Naive thymus-derived CD4-positive, alpha-beta T cell (primary cell): ENCODE results near the gene SMIM5. TPM values are rescaled to one million over a fixed set of nuclear protein-coding genes. Genes with fewer than 3 reads are reported as not detected.

Experiments used
- ATAC-seq: fragments of 150-1000 bp; cut with Tn5 transposase; 2 replicates; pipeline ENCODE4 v1.10.0; 2021; ENCODE audit warnings: mild to moderate bottlenecking, moderate library complexity
- CTCF ChIA-PET: fragments of 350-600 bp; sonication (Branson Sonifier 250); formaldehyde crosslinking; loops from one replicate; lab custom pipeline; 2021; ENCODE audit warnings: antibody characterized with exemption; lab: Charles Lee
- POLR2A ChIA-PET: fragments of 350-600 bp; sonication (Branson Sonifier 250); formaldehyde crosslinking; loops from one replicate; lab custom pipeline; 2021; ENCODE audit warnings: antibody characterized with exemption, inconsistent platforms; lab: Charles Lee
- DNase-seq, 9 donors: peaks; one replicate each; pipeline versions ENCODE4 v3.0.0 to v3.0.0-alpha.2; 2020 to 2022; ENCODE audit warnings: mixed read lengths in 1 of 9
- H3K27ac ChIP-seq: one replicate; pipeline ENCODE4 v1.7.0; 2013; ENCODE audit warnings: mild to moderate bottlenecking, low read depth, low read length, moderate library complexity
- H3K27me3 ChIP-seq, 2 donors: one replicate each; pipeline ENCODE4 v1.7.0; 2013; ENCODE audit warnings: low read length in 2 of 2, mild to moderate bottlenecking in 2 of 2, moderate library complexity in 2 of 2; ENCODE audit not compliant: control insufficient read depth in 2 of 2, insufficient read depth in 2 of 2
- H3K36me3 ChIP-seq, 3 experiments: 1 replicate in 2 of 3; 2 replicates in 1 of 3; pipeline ENCODE4 v1.7.0; 2013; ENCODE audit warnings: low read length in 3 of 3, mild to moderate bottlenecking in 3 of 3, moderate library complexity in 1 of 3; ENCODE audit not compliant: insufficient read depth in 3 of 3, control insufficient read depth in 2 of 3
- H3K4me1 ChIP-seq, 2 donors: one replicate each; pipeline ENCODE4 v1.7.0; 2013; ENCODE audit warnings: low read length in 2 of 2, mild to moderate bottlenecking in 2 of 2, moderate library complexity in 1 of 2; ENCODE audit not compliant: control insufficient read depth in 2 of 2, insufficient read depth in 2 of 2
- H3K4me3 ChIP-seq: 2 replicates; pipeline ENCODE4 v1.7.0; 2013; ENCODE audit warnings: mild to moderate bottlenecking, low read length
- H3K9me3 ChIP-seq, 3 experiments: 1 replicate in 2 of 3; 2 replicates in 1 of 3; pipeline ENCODE4 v1.7.0; 2013; ENCODE audit warnings: low read length in 3 of 3; ENCODE audit not compliant: control insufficient read depth in 2 of 3
- H3K27ac Mint-ChIP-seq, 9 donors: one replicate each; pipeline ENCODE4 v1.8.0; 2020 to 2022; ENCODE audit warnings: mixed read lengths in 9 of 9, mild to moderate bottlenecking in 8 of 9, moderate library complexity in 5 of 9, inconsistent platforms in 2 of 9
- H3K27me3 Mint-ChIP-seq, 5 donors: one replicate each; pipeline ENCODE4 v1.8.0; 2021 to 2022; ENCODE audit warnings: mixed read lengths in 5 of 5, mild to moderate bottlenecking in 1 of 5
- H3K36me3 Mint-ChIP-seq, 5 donors: one replicate each; pipeline ENCODE4 v1.8.0; 2020 to 2022; ENCODE audit warnings: mixed read lengths in 5 of 5, mild to moderate bottlenecking in 3 of 5, inconsistent platforms in 1 of 5
- H3K4me1 Mint-ChIP-seq, 7 donors: one replicate each; pipeline ENCODE4 v1.8.0; 2020 to 2022; ENCODE audit warnings: mixed read lengths in 7 of 7, mild to moderate bottlenecking in 3 of 7, inconsistent platforms in 1 of 7
- H3K4me3 Mint-ChIP-seq, 10 donors: one replicate each; pipeline ENCODE4 v1.8.0; 2020 to 2022; ENCODE audit warnings: mild to moderate bottlenecking in 10 of 10, mixed read lengths in 10 of 10, moderate library complexity in 6 of 10, inconsistent platforms in 2 of 10
- H3K9me3 Mint-ChIP-seq, 11 donors: one replicate each; pipeline ENCODE4 v1.8.0; 2020 to 2022; ENCODE audit warnings: mixed read lengths in 11 of 11, mild to moderate bottlenecking in 4 of 11, inconsistent platforms in 1 of 11, moderate library complexity in 1 of 11
- intact Hi-C, 2 donors: fragments of 100-400 bp; cut with micrococcal nuclease; formaldehyde crosslinking; loops; one replicate each; pipeline ENCODE4 v1.15.1; 2023
- polyA plus RNA-seq, 2 donors: library from polyadenylated mRNA; unstranded; fragments of 300-500 nt; fragmentation: Illumina TruSeq; gene quantifications; one replicate each; pipeline ENCODE4 v1.2.3, GENCODE V29; 2021
- total RNA-seq, 6 experiments: library from RNA in 5 of 6; stranded (reverse) in 5 of 6; gene quantifications; 1 replicate in 5 of 6; 2 replicates in 1 of 6; pipeline ENCODE4 v1.2.3 and lab custom pipeline; 2021 to 2026

The SMIM5 gene, protein sequence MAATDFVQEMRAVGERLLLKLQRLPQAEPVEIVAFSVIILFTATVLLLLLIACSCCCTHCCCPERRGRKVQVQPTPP
- total RNA-seq (1 to 10 TPM in 2 of 5 experiments, under 1 TPM in 3; 0.43 to 2.4 (median 0.84) TPM), polyA plus RNA-seq (under 1 TPM; 0.06 to 0.22 TPM), total RNA-seq (lab: John Stamatoyannopoulos, UW) (3.1 reads per million, percentile 16 among the genes with 10 or more reads in this experiment)

DNA sequence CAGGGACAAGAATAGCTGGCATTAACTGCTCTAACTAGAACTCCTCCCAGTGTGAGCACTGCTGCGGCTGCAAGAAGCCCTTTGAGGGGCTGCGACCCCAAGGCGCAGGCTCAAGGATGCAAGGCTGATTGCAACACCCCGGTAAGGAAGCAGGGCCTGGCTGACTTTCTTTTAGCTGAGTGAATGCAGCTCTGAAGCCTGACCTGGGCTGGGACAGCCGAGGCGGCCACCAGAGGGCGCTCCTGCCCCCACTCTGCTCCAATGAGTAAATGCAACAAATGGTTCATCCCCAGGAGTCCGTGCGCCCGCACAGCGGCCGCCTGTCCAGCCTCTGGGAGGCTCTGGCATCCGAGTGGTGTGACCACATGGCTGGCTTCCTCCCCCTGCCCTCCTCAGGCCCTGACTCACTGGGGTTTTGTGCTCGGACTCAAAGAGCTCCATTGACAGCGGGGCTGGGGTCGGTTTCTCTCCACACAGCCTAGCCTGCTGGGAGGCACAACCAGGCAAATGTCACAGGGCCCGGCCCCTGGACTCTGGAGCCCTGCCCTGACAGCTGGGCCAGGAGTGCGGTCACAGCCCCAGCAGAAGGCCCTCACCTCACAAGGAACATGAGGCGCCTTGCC is at the start of gene SMIM5:
TSS of gene SMIM5 (plus strand) at position 572 of the 623 bp plus-strand sequence. CDS start 6,768 bp downstream, outside the sequence.
- H3K27ac ChIP-seq = no peak within 1 kb of the TSS
- Mint-ChIP-seq H3K4me1 (peaks cover 3 to 14% (median 7%) of the 10 kb centered on the region in 7 donors), H3K27ac (peak within 1 kb of the TSS in 3 of 9 donors; percentile 12 to 43 (median 35)), H3K4me3 (peak within 1 kb of the TSS in 2 of 10 donors; percentile 19 to 21), H3K9me3 (no peaks in the 10 kb centered on the region), H3K36me3 (no peaks in the 10 kb centered on the region), H3K27me3 (no peaks in the 10 kb centered on the region)
- H3K27me3 ChIP-seq = no peaks in the 10 kb centered on the region
- H3K4me3 ChIP-seq = no peak within 1 kb of the TSS
- ChIA-PET CTCF (interaction anchor here (0.6 to 4.8 kb wide), 34 partner anchors 9 to 652 kb away, joined by 3 to 106 read pairs (median 4); partner anchors contain the start of genes GALK1, MYO15B, RECQL5 and SAP30BP), POLR2A (interaction anchor here (0.7 kb wide), 1 partner anchor 157 kb away, joined by 3 read pairs; no protein-coding TSS in a partner anchor)
- H3K4me1 ChIP-seq = peaks cover 0 to 8% of the 10 kb centered on the region in 2 donors
- intact Hi-C loops = loop anchor here (1.0 kb wide), 3 partner anchors 88 to 207 kb away; partner anchors contain the start of gene ITGB4 (in 1 of the 2)
- H3K36me3 ChIP-seq = peaks cover 0 to 26% (median 0%) of the 10 kb centered on the region in 3 experiments
- DNase-seq = peak; percentile 62 to 85 (median 80)
- peak; percentile 93 for ATAC-seq
- H3K9me3 ChIP-seq = no peaks in the 10 kb centered on the region

DNA sequence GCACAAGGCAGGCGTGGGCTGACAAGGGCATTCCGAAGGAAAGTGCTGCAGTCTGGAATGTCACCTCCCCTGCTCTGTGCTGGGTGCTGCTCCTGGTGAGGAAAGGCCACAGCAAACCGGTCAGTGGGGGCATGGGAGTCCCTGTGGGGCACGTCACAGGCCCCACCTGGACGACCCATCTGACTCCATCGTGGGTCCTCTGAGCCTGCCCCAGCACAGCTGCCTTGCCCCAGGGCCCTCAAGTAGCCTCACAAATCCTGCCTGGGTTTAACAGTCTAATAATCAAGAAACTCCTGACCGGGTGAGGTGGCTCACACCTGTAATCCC is 48.4 kb upstream of the SMIM5 start:
- peaks cover 0 to 4% (median 2%) of the 10 kb centered on the region in 11 donors for H3K9me3 Mint-ChIP-seq
- peaks cover 6 to 20% (median 8%) of the 10 kb centered on the region in 7 donors for H3K4me1 Mint-ChIP-seq
- ATAC-seq = no peak
- no peak overlapping the region for H3K27ac ChIP-seq
- no peaks in the 10 kb centered on the region for H3K9me3 ChIP-seq
- peaks cover 0 to 49% (median 0%) of the 10 kb centered on the region in 5 donors for H3K27me3 Mint-ChIP-seq
- DNase-seq = no peak
- ChIA-PET POLR2A (no interaction called here), CTCF (no interaction called here)
- H3K27me3 ChIP-seq = no peaks in the 10 kb centered on the region
- no peak overlapping the region for H3K4me3 Mint-ChIP-seq
- intact Hi-C loops = loop anchor here (5.0 to 10.0 kb wide), 2 partner anchors 320 to 1142 kb away; partner anchors contain the start of genes GGA3 (in 1 of the 2), JMJD6 (in 1 of the 2), METTL23 (in 1 of the 2) and MRPS7 (in 1 of the 2)
- H3K4me3 ChIP-seq = no peak overlapping the region
- H3K36me3 Mint-ChIP-seq = peaks cover 0 to 5% (median 0%) of the 10 kb centered on the region in 5 donors
- no peak overlapping the region for H3K27ac Mint-ChIP-seq
- H3K4me1 ChIP-seq = peaks cover 0 to 2% of the 10 kb centered on the region in 2 donors
- H3K36me3 ChIP-seq = no peaks in the 10 kb centered on the region

- intact Hi-C loops = loop anchor here (2.0 to 10.0 kb wide), 5 partner anchors 131 to 1139 kb away; partner anchors contain the start of genes GGA3 (in 2 of the 2), MRPS7 (in 2 of the 2), JMJD6 (in 1 of the 2) and METTL23 (in 1 of the 2)
- Histone ChIP-seq H3K4me1 (peaks cover 0 to 2% of the 10 kb centered on the region in 2 donors), H3K36me3 (peaks cover 0 to 3% (median 0%) of the 10 kb centered on the region in 3 experiments), H3K27me3 (no peaks in the 10 kb centered on the region), H3K4me3 (peak within 1 kb of the TSS; percentile 53), H3K9me3 (no peaks in the 10 kb centered on the region), H3K27ac (peak within 1 kb of the TSS; percentile 83)
- Mint-ChIP-seq H3K4me3 (peak within 1 kb of the TSS; percentile 58 to 85 (median 71)), H3K9me3 (no peaks in the 10 kb centered on the region), H3K27ac (peak within 1 kb of the TSS in 8 of 9 donors; percentile 20 to 76 (median 52)), H3K4me1 (peaks cover 0 to 17% (median 11%) of the 10 kb centered on the region in 7 donors), H3K36me3 (no peaks in the 10 kb centered on the region), H3K27me3 (peaks cover 0 to 34% (median 0%) of the 10 kb centered on the region in 5 donors)
- CTCF ChIA-PET = interaction anchor here (0.6 to 1.4 kb wide), 8 partner anchors 12 to 929 kb away, joined by 3 to 4 read pairs (median 4); partner anchors contain the start of gene TSEN54
- ATAC-seq = peak; percentile 53
- POLR2A ChIA-PET = interaction anchor here (0.7 to 1.6 kb wide), 13 partner anchors 53 to 765 kb away, joined by 3 to 15 read pairs (median 5); partner anchors contain the start of genes LLGL2, PRPSAP1, RECQL5 and SAP30BP
- peak; percentile 53 to 69 (median 66) for DNase-seq
These were observed 45.3 kb upstream of the SMIM5 start, which contains the start of gene MYO15B for GRCh38 chr17:75587675-75588595. MYO15B (plus strand) TSS chr17:75587800; CDS start chr17:75588058, 258 bp downstream.

- DNase-seq = peak in 2 of 9 donors; percentile 13 to 37
- Histone ChIP-seq H3K4me1 (peaks cover 0 to 2% of the 10 kb centered on the region in 2 donors), H3K4me3 (peak overlapping the region; percentile 53), H3K27me3 (no peaks in the 10 kb centered on the region), H3K9me3 (no peaks in the 10 kb centered on the region), H3K27ac (peak overlapping the region; percentile 83), H3K36me3 (peaks cover 0 to 3% (median 0%) of the 10 kb centered on the region in 3 experiments)
- no peaks in the 10 kb centered on the region for H3K9me3 Mint-ChIP-seq
- peaks cover 0 to 17% (median 11%) of the 10 kb centered on the region in 7 donors for H3K4me1 Mint-ChIP-seq
- H3K27me3 Mint-ChIP-seq = peaks cover 0 to 33% (median 0%) of the 10 kb centered on the region in 5 donors
- ChIA-PET CTCF (interaction anchor here (0.6 to 1.4 kb wide), 8 partner anchors 12 to 928 kb away, joined by 3 to 4 read pairs (median 4); partner anchors contain the start of gene TSEN54), POLR2A (interaction anchor here (0.7 to 1.6 kb wide), 13 partner anchors 53 to 765 kb away, joined by 3 to 15 read pairs (median 5); partner anchors contain the start of genes LLGL2, PRPSAP1, RECQL5 and SAP30BP)
- peak overlapping the region in 3 of 9 donors; percentile 28 to 56 (median 48) for H3K27ac Mint-ChIP-seq
- peak; percentile 22 for ATAC-seq
- H3K36me3 Mint-ChIP-seq = no peaks in the 10 kb centered on the region
- peak overlapping the region; percentile 58 to 85 (median 68) for H3K4me3 Mint-ChIP-seq
- intact Hi-C loops = loop anchor here (1.0 to 10.0 kb wide), 12 partner anchors 7 to 1139 kb away; partner anchors contain the start of genes GGA3 (in 2 of the 2), LLGL2 (in 2 of the 2), MRPS7 (in 2 of the 2) and TSEN54 (in 2 of the 2)
These were observed 44.6 kb upstream of the SMIM5 start for GRCh38 chr17:75588596-75589011.

GRCh38 chr17:75589012-75589918 is 44.0 kb upstream of the SMIM5 start:
- H3K27me3 Mint-ChIP-seq = peaks cover 0 to 31% (median 0%) of the 10 kb centered on the region in 5 donors
- intact Hi-C loops = loop anchor here (1.0 to 10.0 kb wide), 12 partner anchors 8 to 1138 kb away; partner anchors contain the start of genes GGA3 (in 2 of the 2), LLGL2 (in 2 of the 2), MRPS7 (in 2 of the 2) and TSEN54 (in 2 of the 2)
- no peaks in the 10 kb centered on the region for H3K36me3 Mint-ChIP-seq
- Histone ChIP-seq H3K4me3 (peak overlapping the region; percentile 53), H3K27ac (peak overlapping the region; percentile 83), H3K4me1 (peaks cover 0 to 2% of the 10 kb centered on the region in 2 donors), H3K9me3 (no peaks in the 10 kb centered on the region), H3K27me3 (no peaks in the 10 kb centered on the region), H3K36me3 (peaks cover 0 to 3% (median 0%) of the 10 kb centered on the region in 3 experiments)
- peak overlapping the region; percentile 57 to 95 (median 82) for H3K4me3 Mint-ChIP-seq
- peak overlapping the region in 6 of 9 donors; percentile 59 to 95 (median 86) for H3K27ac Mint-ChIP-seq
- peak; percentile 81 to 98 (median 93) for DNase-seq
- ATAC-seq = peak; percentile 94
- H3K4me1 Mint-ChIP-seq = peaks cover 0 to 17% (median 11%) of the 10 kb centered on the region in 7 donors
- no peaks in the 10 kb centered on the region for H3K9me3 Mint-ChIP-seq
- CTCF ChIA-PET = interaction anchor here (0.7 to 1.5 kb wide), 4 partner anchors 12 to 162 kb away, joined by 3 to 4 read pairs (median 4); partner anchors contain the start of gene TSEN54
- POLR2A ChIA-PET = interaction anchor here (0.7 to 1.6 kb wide), 8 partner anchors 54 to 300 kb away, joined by 3 to 15 read pairs (median 6); partner anchors contain the start of genes LLGL2, SLC25A19 and TSEN54
